IMR-90 (cell line): ENCODE measurements around the gene ARID5A. TPM values are rescaled to one million over a fixed set of nuclear protein-coding genes. Genes with fewer than 3 reads are reported as not detected.

Experiments used
- ATAC-seq: fragments of 200-7000 bp; cut with Tn5 transposase; 2 replicates; pipeline ENCODE4 v1.9.1; 2020; ENCODE audit warnings: low read depth, mild to moderate bottlenecking, moderate library complexity
- BruUV-seq: library from RNA; stranded (reverse); fragments of 400-500 nt; replicated peaks from 2 replicates; lab custom pipeline; 2021; lab: Mats Ljungman, UMichigan
- CTCF ChIA-PET: fragments of 300-600 bp; formaldehyde crosslinking; extraction: SDS; loops from one replicate; lab custom pipeline; 2021; ENCODE audit warnings: antibody characterized with exemption; lab: Yijun Ruan, JAX
- POLR2A ChIA-PET: fragments of 300-600 bp; sonication (Branson Sonifier 250); formaldehyde crosslinking; loops from one replicate; lab custom pipeline; 2022; ENCODE audit warnings: antibody characterized with exemption; ENCODE audit not compliant: unreplicated experiment; lab: Charles Lee
- DNase-seq: peaks from one replicate; pipeline ENCODE4 v3.0.0; 2013
- H2AFZ ChIP-seq: replicated peaks from 2 replicates; pipeline ENCODE3; 2013; ENCODE audit warnings: low read length, mild to moderate bottlenecking; ENCODE audit not compliant: poor library complexity
- H2AK5ac ChIP-seq: 2 replicates; pipeline ENCODE4 v1.6.1; 2013; ENCODE audit warnings: low read depth, low read length, inconsistent platforms
- H2AK9ac ChIP-seq: replicated peaks from 2 replicates; pipeline ENCODE3; 2013; ENCODE audit warnings: mild to moderate bottlenecking, low read depth, low read length, moderate library complexity; ENCODE audit not compliant: poor library complexity
- H2BK120ac ChIP-seq: 2 replicates; pipeline ENCODE4 v1.6.1; 2013; ENCODE audit warnings: low read depth, low read length, inconsistent platforms
- H2BK15ac ChIP-seq: 3 replicates; pipeline ENCODE4 v1.6.1; 2013; ENCODE audit warnings: low read depth, low read length, inconsistent platforms
- H2BK20ac ChIP-seq: 2 replicates; pipeline ENCODE4 v1.6.1; 2013; ENCODE audit warnings: low read depth, mild to moderate bottlenecking, inconsistent platforms, low read length, moderate library complexity
- H2BK5ac ChIP-seq: 2 replicates; pipeline ENCODE4 v1.6.1; 2013; ENCODE audit warnings: mild to moderate bottlenecking, low read depth, low read length, inconsistent platforms; ENCODE audit not compliant: poor library complexity, severe bottlenecking
- H3K14ac ChIP-seq: replicated peaks from 2 replicates; pipeline ENCODE4 v1.6.1; 2013; ENCODE audit warnings: low read depth, low read length, inconsistent platforms
- H3K18ac ChIP-seq: 2 replicates; pipeline ENCODE4 v1.6.1; 2013; ENCODE audit warnings: low read depth, low read length, control low read depth
- H3K23ac ChIP-seq: 2 replicates; pipeline ENCODE4 v1.6.1; 2013; ENCODE audit warnings: low read depth, low read length, inconsistent platforms
- H3K27ac ChIP-seq: 2 replicates; pipeline ENCODE4 v1.5.1; 2013; ENCODE audit warnings: mild to moderate bottlenecking, control low read depth, low read length; ENCODE audit not compliant: insufficient read depth
- H3K27me3 ChIP-seq: 2 replicates; pipeline ENCODE4 v1.6.1; 2013; ENCODE audit warnings: low read length; ENCODE audit not compliant: control insufficient read depth, insufficient read depth
- H3K36me3 ChIP-seq: 2 replicates; pipeline ENCODE4 v1.6.1; 2013; ENCODE audit warnings: low read length, mixed read lengths; ENCODE audit not compliant: control insufficient read depth, insufficient read depth
- H3K4ac ChIP-seq: 2 replicates; pipeline ENCODE4 v1.6.1; 2013; ENCODE audit warnings: low read depth, low read length, inconsistent platforms
- H3K4me1 ChIP-seq: 2 replicates; pipeline ENCODE4 v1.6.1; 2013; ENCODE audit warnings: low read length, mixed read lengths; ENCODE audit not compliant: control insufficient read depth, insufficient read depth
- H3K4me2 ChIP-seq: 2 replicates; pipeline ENCODE4 v1.6.1; 2013; ENCODE audit warnings: low read depth, mild to moderate bottlenecking, control low read depth, low read length, moderate library complexity
- H3K4me3 ChIP-seq: 2 replicates; pipeline ENCODE4 v1.5.1; 2013; ENCODE audit warnings: low read depth, mild to moderate bottlenecking, control low read depth, low read length, moderate library complexity; ENCODE audit not compliant: insufficient read depth
- H3K56ac ChIP-seq: 2 replicates; pipeline ENCODE4 v1.6.1; 2013; ENCODE audit warnings: low read length, inconsistent platforms; ENCODE audit not compliant: insufficient read depth; ENCODE audit errors: extremely low read depth
- H3K79me1 ChIP-seq, 2 experiments: 2 replicates each; pipeline ENCODE4 v1.6.1; 2013; ENCODE audit warnings: low read length in 2 of 2, inconsistent platforms in 1 of 2, low read depth in 1 of 2
- H3K9ac ChIP-seq: 2 replicates; pipeline ENCODE4 v1.6.1; 2013; ENCODE audit warnings: low read depth, low read length, control low read depth
- H3K9me1 ChIP-seq: 2 replicates; pipeline ENCODE4 v1.6.1; 2013; ENCODE audit warnings: low read length, inconsistent platforms; ENCODE audit not compliant: insufficient read depth
- H3K9me3 ChIP-seq: 2 replicates; pipeline ENCODE4 v1.6.1; 2013; ENCODE audit warnings: low read length; ENCODE audit not compliant: control insufficient read depth, insufficient read depth
- H4K20me1 ChIP-seq: 2 replicates; pipeline ENCODE4 v1.6.1; 2013; ENCODE audit warnings: low read length, inconsistent platforms; ENCODE audit not compliant: insufficient read depth
- H4K5ac ChIP-seq: 2 replicates; pipeline ENCODE4 v1.6.1; 2013; ENCODE audit warnings: mild to moderate bottlenecking, low read depth, low read length, control low read depth
- H4K8ac ChIP-seq, 2 experiments: 2 replicates each; pipeline ENCODE4 v1.6.1; 2013; ENCODE audit warnings: low read depth in 2 of 2, low read length in 2 of 2, control low read depth in 1 of 2, inconsistent platforms in 1 of 2
- H4K91ac ChIP-seq: 2 replicates; pipeline ENCODE4 v1.6.1; 2013; ENCODE audit warnings: low read depth, low read length, inconsistent platforms; ENCODE audit not compliant: insufficient read depth
- BHLHE40 ChIP-seq: fragments of 150-350 bp; IDR thresholded peaks from 2 replicates; pipeline ENCODE4 v1.6.1; 2016; ENCODE audit warnings: mild to moderate bottlenecking, low read depth, low read length
- CEBPB ChIP-seq: IDR thresholded peaks from 2 replicates; pipeline ENCODE4 v1.6.1; 2012; ENCODE audit warnings: low read depth, low read length, improper control_type of control experiment
- CHD1 ChIP-seq: IDR thresholded peaks from 2 replicates; pipeline ENCODE4 v1.6.1; 2012; ENCODE audit warnings: low read depth, low read length, improper control_type of control experiment
- ELK1 ChIP-seq: fragments of 150-350 bp; IDR thresholded peaks from 2 replicates; pipeline ENCODE4 v1.6.1; 2016; ENCODE audit warnings: low read depth, mild to moderate bottlenecking, low read length, moderate library complexity, borderline replicate concordance
- FOS ChIP-seq: fragments of 150-350 bp; IDR thresholded peaks from 2 replicates; pipeline ENCODE4 v1.6.1; 2016; ENCODE audit warnings: low read depth, low read length
- MAFK ChIP-seq: IDR thresholded peaks from 2 replicates; pipeline ENCODE4 v1.6.1; 2012; ENCODE audit warnings: low read depth, low read length, improper control_type of control experiment
- MAZ ChIP-seq: IDR thresholded peaks from 2 replicates; pipeline ENCODE4 v1.6.1; 2012; ENCODE audit warnings: low read depth, mild to moderate bottlenecking, low read length, improper control_type of control experiment, moderate library complexity, borderline replicate concordance
- MXI1 ChIP-seq: IDR thresholded peaks from 2 replicates; pipeline ENCODE4 v1.6.1; 2012; ENCODE audit warnings: low read depth, mild to moderate bottlenecking, low read length, moderate library complexity, borderline replicate concordance
- NFE2L2 ChIP-seq: fragments of 150-350 bp; IDR thresholded peaks from 2 replicates; pipeline ENCODE4 v1.6.1; 2016; ENCODE audit warnings: low read depth, mild to moderate bottlenecking, low read length
- POLR2A ChIP-seq: IDR thresholded peaks from 2 replicates; pipeline ENCODE4 v1.6.1; 2012; ENCODE audit warnings: mild to moderate bottlenecking, low read depth, low read length
- RAD21 ChIP-seq: IDR thresholded peaks from 2 replicates; pipeline ENCODE4 v1.6.1; 2012; ENCODE audit warnings: low read length, improper control_type of control experiment
- RCOR1 ChIP-seq: IDR thresholded peaks from 2 replicates; pipeline ENCODE4 v1.6.1; 2012; ENCODE audit warnings: mild to moderate bottlenecking, low read length, improper control_type of control experiment; ENCODE audit not compliant: insufficient replicate concordance
- SMC3 ChIP-seq: fragments of 150-350 bp; IDR thresholded peaks from 2 replicates; pipeline ENCODE4 v1.6.1; 2016; ENCODE audit warnings: low read depth, mild to moderate bottlenecking, antibody characterized with exemption, low read length, moderate library complexity
- USF2 ChIP-seq: fragments of 150-350 bp; IDR thresholded peaks from 2 replicates; pipeline ENCODE4 v1.6.1; 2017; ENCODE audit warnings: mild to moderate bottlenecking, antibody characterized with exemption, low read length, low read depth
- WGBS, 2 experiments: methylation state at CpG; one replicate each; pipeline versions ENCODE4 v1.1.5 to v1.1.7; 2013; ENCODE audit warnings: missing lambda C conversion rate in 2 of 2; ENCODE audit not compliant: insufficient read length in 1 of 2; ENCODE audit errors: extremely low coverage in 2 of 2; 5-methylcytosine and 5-hydroxymethylcytosine counted together
- dilution Hi-C: fragments of 300-500 bp; cut with HindIII; formaldehyde crosslinking; loops from one replicate; pipeline ENCODE4 v1.14.3; 2018; ENCODE audit warnings: low sequenced_read_pairs; ENCODE audit not compliant: unreplicated experiment
- in situ Hi-C: fragments of 300-500 bp; cut with MboI; formaldehyde crosslinking; loops from 3 replicates; pipeline ENCODE4 v1.14.3; 2019; ENCODE audit warnings: low sequenced_read_pairs, inconsistent platforms, mixed read lengths
- intact Hi-C: fragments of 100-400 bp; cut with micrococcal nuclease; formaldehyde crosslinking; loops from 2 replicates; pipeline ENCODE4 v1.10.0; 2022
- polyA plus RNA-seq, 3 experiments: library from polyadenylated mRNA; depleted of rRNA; stranded (reverse); fragments of >200 nt; gene quantifications; 2 replicates each; pipeline ENCODE4 v1.2.3, GENCODE V29; 2012; ENCODE audit warnings: low replicate concordance in 1 of 3
- total RNA-seq: library from RNA; depleted of rRNA; stranded (reverse); fragments of >200 nt; gene quantifications from 2 replicates; pipeline ENCODE4 v1.2.3, GENCODE V29; 2012

Gene ARID5A
- total and polyA plus RNA-seq, 2 of the 4 experiments (the other 2 are of a cell fraction), result 2.3 to 6.7 TPM

- dilution Hi-C loops (no loop called here), intact Hi-C loops (loop anchor here (1.0 to 2.0 kb wide), 6 partner anchors 39 to 370 kb away; partner anchors contain the start of genes ASTL, CIAO1 and SNRNP200), in situ Hi-C loops (loop anchor here (5.0 to 25.0 kb wide), 2 partner anchors 102 to 497 kb away; no protein-coding TSS in a partner anchor)
- POLR2A ChIA-PET, result interaction anchor here (0.6 kb wide), 1 partner anchor 18 kb away, joined by 3 read pairs; no protein-coding TSS in a partner anchor
- Histone ChIP-seq H4K91ac (no peak overlapping the region), H3K9me1 (no peaks in the 10 kb centered on the region), H3K18ac (no peak overlapping the region), H3K23ac (no peak overlapping the region), H3K4me1 (peaks cover 5% of the 10 kb centered on the region), H2BK120ac (no peak overlapping the region), H2BK20ac (no peak overlapping the region), H3K9me3 (no peaks in the 10 kb centered on the region), H4K8ac (no peak overlapping the region), H2BK5ac (no peak overlapping the region), H3K4me3 (no peak overlapping the region), H3K4ac (no peak overlapping the region), H3K36me3 (no peaks in the 10 kb centered on the region), H4K20me1 (no peaks in the 10 kb centered on the region), H2AK9ac (peak overlapping the region; percentile 60), H3K27me3 (peaks cover 31% of the 10 kb centered on the region), H2AK5ac (peak overlapping the region; percentile 21; the same call in 1 of the 2 replicates), H3K79me1 (no peaks in the 10 kb centered on the region), H3K27ac (no peak overlapping the region), H4K5ac (no peak overlapping the region), H2BK15ac (0 out of 3 replicates have a peak overlapping the region, but pooled peaks have one; percentile 30), H3K56ac (no peak overlapping the region), H3K4me2 (no peak overlapping the region), H2AFZ (peak overlapping the region; percentile 82), H3K14ac (no peak overlapping the region), H3K9ac (no peak overlapping the region)
- BruUV-seq, result no TSS peak
- CTCF ChIA-PET, result interaction anchor here (0.6 to 1.9 kb wide), 12 partner anchors 8 to 487 kb away, joined by 3 to 10 read pairs (median 3); no protein-coding TSS in a partner anchor
- peak; percentile 99 for ATAC-seq
- WGBS, 2 experiments, result 25% methylated on average over 8 of the region's 32 CpGs; no CpG with 5 or more reads in 1 of the 2 experiments
- peak; percentile 84 for DNase-seq
- TF ChIP-seq BHLHE40 (no peak), MXI1 (no peak), ELK1 (no peak), NFE2L2 (no peak), MAZ (peak; percentile 29; the same call in 1 of the 2 replicates), POLR2A (0 out of 2 replicates have a peak, but pooled peaks have one; percentile 43), RCOR1 (peak; percentile 44), RAD21 (peak; percentile 98), CHD1 (peak; percentile 58; the same call in 1 of the 2 replicates), MAFK (no peak), SMC3 (peak; percentile 93), FOS (peak; percentile 34; the same call in 1 of the 2 replicates), CEBPB (no peak), USF2 (no peak)
Observed at GRCh38 chr2:96509114-96509846, 27.3 kb upstream of the ARID5A start.
